ENCODE data around the gene AUNIP. TPM values are rescaled to one million over a fixed set of nuclear protein-coding genes. Genes with fewer than 3 reads are reported as not detected.

AUNIP gene
- polyA plus RNA-seq, 1 experiment: 1.4 TPM

- ChIA-PET POLR2A (no interaction called here), CTCF (interaction anchor here (0.6 to 8.6 kb wide), 9 partner anchors 10 to 299 kb away, joined by 3 to 125 read pairs (median 4); no protein-coding TSS in a partner anchor)
- Histone ChIP-seq H3K4me3 (ENCODE audit: low read depth, low read length) (peak within 1 kb of the TSS; percentile 76), H3K27me3 (ENCODE audit: control insufficient read depth, insufficient read depth, low read length) (no peaks in the 10 kb centered on the region), H3K36me3 (ENCODE audit: control insufficient read depth, insufficient read depth, low read length) (no peaks in the 10 kb centered on the region)
- TF ChIP-seq, protein P1, sequence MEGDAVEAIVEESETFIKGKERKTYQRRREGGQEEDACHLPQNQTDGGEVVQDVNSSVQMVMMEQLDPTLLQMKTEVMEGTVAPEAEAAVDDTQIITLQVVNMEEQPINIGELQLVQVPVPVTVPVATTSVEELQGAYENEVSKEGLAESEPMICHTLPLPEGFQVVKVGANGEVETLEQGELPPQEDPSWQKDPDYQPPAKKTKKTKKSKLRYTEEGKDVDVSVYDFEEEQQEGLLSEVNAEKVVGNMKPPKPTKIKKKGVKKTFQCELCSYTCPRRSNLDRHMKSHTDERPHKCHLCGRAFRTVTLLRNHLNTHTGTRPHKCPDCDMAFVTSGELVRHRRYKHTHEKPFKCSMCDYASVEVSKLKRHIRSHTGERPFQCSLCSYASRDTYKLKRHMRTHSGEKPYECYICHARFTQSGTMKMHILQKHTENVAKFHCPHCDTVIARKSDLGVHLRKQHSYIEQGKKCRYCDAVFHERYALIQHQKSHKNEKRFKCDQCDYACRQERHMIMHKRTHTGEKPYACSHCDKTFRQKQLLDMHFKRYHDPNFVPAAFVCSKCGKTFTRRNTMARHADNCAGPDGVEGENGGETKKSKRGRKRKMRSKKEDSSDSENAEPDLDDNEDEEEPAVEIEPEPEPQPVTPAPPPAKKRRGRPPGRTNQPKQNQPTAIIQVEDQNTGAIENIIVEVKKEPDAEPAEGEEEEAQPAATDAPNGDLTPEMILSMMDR (IDR thresholded peaks at IDR 0.05; ENCODE audit: insufficient read depth, low read depth, low read length): no peak
- DNase-seq (ENCODE audit: low read depth): no peak
These were observed 59.1 kb downstream of the AUNIP start, which contains the start of gene SELENON for GRCh38 chr1:25799935-25800702. Gene SELENON, plus strand, starts transcription at chr1:25800193. Its CDS starts 38 bp downstream, at chr1:25800231.

DNA sequence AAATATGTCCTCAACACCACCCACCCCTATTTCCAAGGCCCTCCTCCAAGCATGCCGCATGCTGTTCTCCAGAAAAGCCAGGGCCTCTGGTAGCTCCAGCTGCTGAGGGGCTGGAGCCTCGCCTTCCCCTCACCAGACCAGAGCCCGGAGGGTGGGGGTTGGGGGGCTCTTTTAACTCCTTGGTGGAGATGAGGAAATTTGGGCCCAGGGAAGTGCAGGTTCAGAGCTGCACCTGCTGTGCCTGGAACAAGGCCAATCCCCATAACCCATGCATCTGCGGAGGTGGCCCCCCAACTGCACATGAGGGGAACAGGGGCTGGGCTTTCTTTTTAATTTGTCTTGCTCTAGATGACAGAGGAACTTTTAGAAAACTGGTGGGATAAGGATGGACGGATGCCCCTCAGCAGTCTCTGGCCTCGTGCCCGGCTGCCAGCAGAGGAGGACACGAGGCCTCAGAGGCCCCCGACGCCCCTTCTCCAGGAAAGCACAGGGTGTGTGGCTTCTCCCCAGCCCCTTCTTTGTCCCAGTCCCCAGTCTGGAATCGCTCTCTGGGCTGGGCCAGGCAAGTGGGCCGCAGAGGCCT is 59.8 kb downstream of the AUNIP start:
- CTCF ChIA-PET: interaction anchor here (0.6 to 8.6 kb wide), 8 partner anchors 10 to 298 kb away, joined by 3 to 125 read pairs (median 3); partner anchors contain the start of gene PAFAH2
- Histone ChIP-seq H3K4me3 (ENCODE audit: low read depth, low read length) (peak overlapping the region; percentile 50), H3K27me3 (ENCODE audit: control insufficient read depth, insufficient read depth, low read length) (no peaks in the 10 kb centered on the region), H3K36me3 (ENCODE audit: control insufficient read depth, insufficient read depth, low read length) (no peaks in the 10 kb centered on the region)
- POLR2A ChIA-PET: no interaction called here
- TF ChIP-seq, protein P1 (IDR thresholded peaks at IDR 0.05; ENCODE audit: insufficient read depth, low read depth, low read length): no peak
- no peak for DNase-seq (ENCODE audit: low read depth)

DNA sequence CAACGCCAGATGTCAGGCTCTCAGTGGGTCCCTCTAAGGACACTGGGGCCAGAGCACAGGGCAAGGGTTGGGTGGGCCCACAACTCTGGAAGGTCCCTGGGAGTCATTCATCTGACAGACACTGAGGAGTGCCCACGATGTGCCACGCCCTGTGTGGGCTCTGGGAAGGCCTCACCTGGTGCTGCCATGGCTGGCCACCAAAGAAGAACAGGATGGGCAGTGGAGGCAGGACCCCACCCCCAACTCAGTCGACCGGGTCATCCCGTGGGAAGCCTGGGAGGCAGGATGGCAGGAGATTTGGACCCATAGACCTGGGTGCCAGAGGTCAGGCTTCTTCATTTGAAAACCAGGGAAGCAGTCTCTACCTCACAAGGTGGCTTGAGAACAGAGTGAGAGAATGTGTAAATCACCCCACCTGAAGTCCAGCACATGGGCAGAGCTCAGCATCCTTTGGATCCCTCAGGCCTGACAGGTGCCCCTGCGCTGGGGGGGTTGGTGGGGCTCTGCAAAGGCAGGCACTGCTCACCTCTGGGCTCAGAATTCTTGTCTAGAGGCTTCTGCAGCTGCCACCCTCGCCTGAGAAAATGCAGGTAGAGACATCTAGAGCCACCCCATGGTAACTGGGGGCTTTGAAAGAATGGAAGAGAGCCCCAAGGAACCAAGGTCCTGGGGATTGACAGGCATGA is 60.4 kb downstream of the AUNIP start:
- TF ChIP-seq, protein P1 (IDR thresholded peaks at IDR 0.05; ENCODE audit: insufficient read depth, low read depth, low read length): no peak
- Histone ChIP-seq H3K36me3 (ENCODE audit: control insufficient read depth, insufficient read depth, low read length) (no peaks in the 10 kb centered on the region), H3K27me3 (ENCODE audit: control insufficient read depth, insufficient read depth, low read length) (no peaks in the 10 kb centered on the region; the same call in 1 of the 2 replicates), H3K4me3 (ENCODE audit: low read depth, low read length) (no peak overlapping the region)
- POLR2A ChIA-PET: no interaction called here
- CTCF ChIA-PET: interaction anchor here (0.8 to 8.6 kb wide), 12 partner anchors 10 to 232 kb away, joined by 3 to 125 read pairs (median 6); partner anchors contain the start of gene PAFAH2
- no peak for DNase-seq (ENCODE audit: low read depth)

DNA sequence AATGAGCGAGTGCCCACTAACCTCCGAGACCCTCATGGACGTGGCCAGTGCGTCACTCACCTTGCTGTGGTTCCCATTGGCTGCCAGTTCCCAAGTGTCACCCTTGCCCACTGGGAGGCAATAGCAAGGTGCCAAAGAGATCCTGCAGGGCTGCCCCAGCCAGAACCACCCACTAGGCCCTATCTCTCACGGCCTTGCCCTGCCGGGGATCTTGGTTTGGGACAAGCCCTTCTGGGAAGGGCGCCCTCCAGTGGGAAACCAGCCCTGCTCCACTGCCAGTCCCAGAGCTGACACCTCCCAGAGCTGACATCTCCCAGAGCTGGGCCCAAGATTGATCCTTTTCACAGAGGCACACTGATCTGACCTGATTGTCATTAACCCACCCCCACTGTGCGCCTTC is 61.3 kb downstream of the AUNIP start:
- CTCF ChIA-PET: interaction anchor here (0.6 to 8.6 kb wide), 12 partner anchors 9 to 232 kb away, joined by 3 to 125 read pairs (median 6); no protein-coding TSS in a partner anchor
- no peaks in the 10 kb centered on the region; the same call in 1 of the 2 replicates for H3K27me3 ChIP-seq (ENCODE audit: control insufficient read depth, insufficient read depth, low read length)
- H3K4me3 ChIP-seq (ENCODE audit: low read depth, low read length): no peak overlapping the region
- TF ChIP-seq, protein P1 (IDR thresholded peaks at IDR 0.05; ENCODE audit: insufficient read depth, low read depth, low read length): peak; percentile 54
- no peak for DNase-seq (ENCODE audit: low read depth)
- POLR2A ChIA-PET: no interaction called here
- H3K36me3 ChIP-seq (ENCODE audit: control insufficient read depth, insufficient read depth, low read length): no peaks in the 10 kb centered on the region

Data from BJ (cell line).